Lower lobe of right lung (tissue), 2 donors: Measurements from ENCODE around the gene SENP6. TPM values are rescaled to one million over a fixed set of nuclear protein-coding genes. Genes with fewer than 3 reads are reported as not detected.
"Not testable (repeated sequence)": the region's sequence is repeated elsewhere in the genome, so short reads cannot be mapped to it uniquely, and the experiment has no call there.

Source experiments
- ATAC-seq, 2 donors: fragments of 200-7000 bp; cut with Tn5 transposase; one replicate each; pipeline ENCODE4 v1.9.1; 2020 to 2022; ENCODE audit warnings: mild to moderate bottlenecking in 2 of 2, moderate library complexity in 2 of 2
- DNase-seq: peaks from one replicate; pipeline ENCODE4 v3.0.0-alpha.2; 2020
- H3K27ac ChIP-seq: fragments of 200-600 bp; one replicate; pipeline ENCODE4 v1.8.0; 2022
- H3K27me3 ChIP-seq: fragments of 200-600 bp; one replicate; pipeline ENCODE4 v1.8.0; 2022; ENCODE audit warnings: low read depth
- H3K36me3 ChIP-seq: fragments of 200-600 bp; one replicate; pipeline ENCODE4 v1.8.0; 2022; ENCODE audit warnings: mild to moderate bottlenecking
- H3K4me1 ChIP-seq: fragments of 200-600 bp; one replicate; pipeline ENCODE4 v1.8.0; 2022
- H3K4me3 ChIP-seq: fragments of 200-600 bp; one replicate; pipeline ENCODE4 v1.8.0; 2022; ENCODE audit warnings: mild to moderate bottlenecking
- H3K9me3 ChIP-seq: fragments of 200-600 bp; one replicate; pipeline ENCODE4 v1.8.0; 2022
- CTCF ChIP-seq: fragments of 200-600 bp; IDR thresholded peaks from one replicate; pipeline ENCODE4 v1.8.0; 2022; ENCODE audit warnings: antibody characterized with exemption, mild to moderate bottlenecking
- intact Hi-C: fragments of 100-400 bp; cut with DNase I; formaldehyde crosslinking; loops from one replicate; pipeline ENCODE4 v1.11.0; 2022
- total RNA-seq: library from RNA; stranded (reverse); fragmentation: NEBNext Ultra II Directional; extraction: Animal tissue kit (Norgen Biotek cat#: 25700); gene quantifications from one replicate; pipeline ENCODE4 v1.2.1, GENCODE V29; 2021
- donor health status: DM: no; HTN: yes; CAD: no; lungs with severe emphysema.

Gene SENP6
- total RNA-seq, 1 donor from 2014 or later: 84.4 TPM

GRCh38 chr6:75566137-75566767 is 35.4 kb upstream of the SENP6 start:
- H3K4me3 ChIP-seq: no peak overlapping the region
- no peaks in the 10 kb centered on the region for H3K27me3 ChIP-seq
- no peaks in the 10 kb centered on the region for H3K36me3 ChIP-seq
- intact Hi-C loops: no loop called here
- H3K4me1 ChIP-seq: no peaks in the 10 kb centered on the region
- DNase-seq (no peak), ATAC-seq (no peak)
- no peaks in the 10 kb centered on the region for H3K9me3 ChIP-seq
- TF ChIP-seq CTCF: no peak
- no peak overlapping the region for H3K27ac ChIP-seq

- Histone ChIP-seq H3K4me1 (no peaks in the 10 kb centered on the region), H3K4me3 (no peak overlapping the region), H3K9me3 (no peaks in the 10 kb centered on the region), H3K27ac (no peak overlapping the region), H3K36me3 (no peaks in the 10 kb centered on the region), H3K27me3 (no peaks in the 10 kb centered on the region)
- ATAC-seq (no peak), DNase-seq (no peak)
- TF ChIP-seq CTCF: no peak
- intact Hi-C loops: no loop called here
These were observed 33.6 kb upstream of the SENP6 start for GRCh38 chr6:75568100-75568499.

GRCh38 chr6:75568965-75569364 is 32.7 kb upstream of the SENP6 start:
- intact Hi-C loops: no loop called here
- DNase-seq: no peak

GRCh38 chr6:75570671-75571070 is 31.0 kb upstream of the SENP6 start:
- intact Hi-C loops, H3K27ac ChIP-seq, H3K36me3 ChIP-seq, DNase-seq, H3K4me1 ChIP-seq, H3K9me3 ChIP-seq, H3K27me3 ChIP-seq, H3K4me3 ChIP-seq, ATAC-seq: not testable (repeated sequence)

More at GRCh38 chr6:75568965-75569364, 32.7 kb upstream of the SENP6 start:
- Histone ChIP-seq H3K9me3 (no peaks in the 10 kb centered on the region), H3K27me3 (no peaks in the 10 kb centered on the region), H3K36me3 (no peaks in the 10 kb centered on the region), H3K27ac (no peak overlapping the region), H3K4me1 (no peaks in the 10 kb centered on the region), H3K4me3 (no peak overlapping the region)
- ATAC-seq: no peak
- no peak for TF ChIP-seq CTCF

GRCh38 chr6:75572072-75572471 is 29.6 kb upstream of the SENP6 start:
- no peaks in the 10 kb centered on the region for H3K27me3 ChIP-seq
- no peak for DNase-seq
- H3K27ac ChIP-seq: no peak overlapping the region
- no peaks in the 10 kb centered on the region for H3K36me3 ChIP-seq
- no peak for ATAC-seq
- H3K4me3 ChIP-seq: no peak overlapping the region
- intact Hi-C loops: no loop called here
- no peak for TF ChIP-seq CTCF
- no peaks in the 10 kb centered on the region for H3K4me1 ChIP-seq
- no peaks in the 10 kb centered on the region for H3K9me3 ChIP-seq

GRCh38 chr6:75579951-75580350 is 21.7 kb upstream of the SENP6 start:
- H3K9me3 ChIP-seq: no peaks in the 10 kb centered on the region
- DNase-seq (no peak), ATAC-seq (no peak)
- H3K27me3 ChIP-seq: no peaks in the 10 kb centered on the region
- H3K27ac ChIP-seq: no peak overlapping the region
- no peak for TF ChIP-seq CTCF
- intact Hi-C loops: no loop called here
- H3K36me3 ChIP-seq: no peaks in the 10 kb centered on the region
- H3K4me3 ChIP-seq: no peak overlapping the region
- H3K4me1 ChIP-seq: no peaks in the 10 kb centered on the region
